ENCODE data around the gene FANCI. TPM values are rescaled to one million over a fixed set of nuclear protein-coding genes. Genes with fewer than 3 reads are reported as not detected.

Gene FANCI
- total RNA-seq, 1 donor from 2014 or later = 66.5 TPM

DNA sequence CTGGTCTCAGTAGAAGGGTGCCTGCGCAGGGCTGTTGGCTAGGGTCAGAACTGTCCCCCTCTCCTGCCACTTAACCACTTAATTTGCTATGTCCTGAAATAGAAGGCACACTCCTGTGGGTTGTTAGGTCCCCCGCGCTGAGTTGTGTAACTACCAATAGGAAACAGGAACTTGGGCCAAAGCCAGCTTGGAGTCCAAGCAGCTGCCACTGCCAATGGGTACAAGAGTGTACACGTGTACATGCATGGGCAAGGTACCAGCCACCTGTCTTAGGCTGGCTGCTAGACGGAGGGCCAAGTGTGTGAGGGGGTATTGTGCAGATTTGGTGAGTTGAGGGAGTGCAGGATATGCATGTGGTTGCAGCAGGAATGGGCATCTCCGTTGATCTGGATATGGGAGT, 120.6 kb downstream of the FANCI start:
- Mint-ChIP-seq H3K27me3 (peaks cover 84% of the 10 kb centered on the region), H3K9me3 (ENCODE audit: low read depth) (no peaks in the 10 kb centered on the region), H3K36me3 (ENCODE audit: insufficient read depth) (no peaks in the 10 kb centered on the region), H3K4me3 (ENCODE audit: low read depth) (no peak overlapping the region), H3K4me1 (ENCODE audit: low read depth) (no peaks in the 10 kb centered on the region), H3K27ac (no peak overlapping the region)
- no peak for DNase-seq (ENCODE audit: low spot score, unreplicated experiment)
- TF ChIP-seq, protein P1, sequence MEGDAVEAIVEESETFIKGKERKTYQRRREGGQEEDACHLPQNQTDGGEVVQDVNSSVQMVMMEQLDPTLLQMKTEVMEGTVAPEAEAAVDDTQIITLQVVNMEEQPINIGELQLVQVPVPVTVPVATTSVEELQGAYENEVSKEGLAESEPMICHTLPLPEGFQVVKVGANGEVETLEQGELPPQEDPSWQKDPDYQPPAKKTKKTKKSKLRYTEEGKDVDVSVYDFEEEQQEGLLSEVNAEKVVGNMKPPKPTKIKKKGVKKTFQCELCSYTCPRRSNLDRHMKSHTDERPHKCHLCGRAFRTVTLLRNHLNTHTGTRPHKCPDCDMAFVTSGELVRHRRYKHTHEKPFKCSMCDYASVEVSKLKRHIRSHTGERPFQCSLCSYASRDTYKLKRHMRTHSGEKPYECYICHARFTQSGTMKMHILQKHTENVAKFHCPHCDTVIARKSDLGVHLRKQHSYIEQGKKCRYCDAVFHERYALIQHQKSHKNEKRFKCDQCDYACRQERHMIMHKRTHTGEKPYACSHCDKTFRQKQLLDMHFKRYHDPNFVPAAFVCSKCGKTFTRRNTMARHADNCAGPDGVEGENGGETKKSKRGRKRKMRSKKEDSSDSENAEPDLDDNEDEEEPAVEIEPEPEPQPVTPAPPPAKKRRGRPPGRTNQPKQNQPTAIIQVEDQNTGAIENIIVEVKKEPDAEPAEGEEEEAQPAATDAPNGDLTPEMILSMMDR (IDR thresholded peaks at IDR 0.05; ENCODE audit: unreplicated experiment) = no peak

- Mint-ChIP-seq H3K9me3 (ENCODE audit: low read depth) (no peaks in the 10 kb centered on the region), H3K4me3 (ENCODE audit: low read depth) (no peak overlapping the region), H3K27ac (no peak overlapping the region), H3K4me1 (ENCODE audit: low read depth) (no peaks in the 10 kb centered on the region), H3K36me3 (ENCODE audit: insufficient read depth) (no peaks in the 10 kb centered on the region), H3K27me3 (peaks cover 84% of the 10 kb centered on the region)
- DNase-seq (ENCODE audit: low spot score, unreplicated experiment) = no peak
- TF ChIP-seq, protein P1 (IDR thresholded peaks at IDR 0.05; ENCODE audit: unreplicated experiment) = no peak
Measured at GRCh38 chr15:89364741-89365450, 121.1 kb downstream of the FANCI start.

- Mint-ChIP-seq H3K9me3 (ENCODE audit: low read depth) (no peaks in the 10 kb centered on the region), H3K27ac (no peak overlapping the region), H3K4me1 (ENCODE audit: low read depth) (no peaks in the 10 kb centered on the region), H3K4me3 (ENCODE audit: low read depth) (no peak overlapping the region), H3K27me3 (peaks cover 85% of the 10 kb centered on the region), H3K36me3 (ENCODE audit: insufficient read depth) (no peaks in the 10 kb centered on the region)
- no peak for DNase-seq (ENCODE audit: low spot score, unreplicated experiment)
- TF ChIP-seq, protein P1 (IDR thresholded peaks at IDR 0.05; ENCODE audit: unreplicated experiment) = no peak
Measured at GRCh38 chr15:89365462-89366065, 121.8 kb downstream of the FANCI start.

Small RNA genes lying within 50 kb of the gene (microRNA-seq; reads per million reads assigned to microRNA genes)
- gene MIR6766 (ENCODE audit: borderline number of aligned reads, unreplicated experiment) = not detected

Other genes with a start within 250 kb of the FANCI start
- 53.1 and 54.4 TPM in 2 replicates for gene ABHD2, start 155.5 kb upstream of the FANCI start, total RNA-seq
- not detected in 2 replicates for gene RLBP1, start 22.4 kb upstream of the FANCI start, total RNA-seq
- gene POLG, start 90.8 kb downstream of the FANCI start, total RNA-seq = 69.3 and 156 TPM in 2 replicates

Measured in progenitor cell of endocrine pancreas (in vitro differentiated cells).